Measurements from ENCODE around the gene ZNF100.
A peak's percentile ranks its signal among the peaks of the same experiment; 100 is the strongest.
"Not testable (repeated sequence)": the region's sequence is repeated elsewhere in the genome, so short reads cannot be mapped to it uniquely, and the experiment has no call there.

Gene ZNF100

GRCh38 chr19:21767065-21767800 is at the start of gene ZNF100:
ZNF100 (minus strand) TSS chr19:21767579; CDS start chr19:21767429, 150 bp downstream.
- peak; percentile 95 for DNase-seq

- no peak for DNase-seq
These were observed 45.1 kb upstream of the ZNF100 start for GRCh38 chr19:21812448-21812847.

GRCh38 chr19:21808400-21809000 is 41.1 kb upstream of the ZNF100 start:
- not testable (repeated sequence) for DNase-seq

- no peak for DNase-seq
These were observed 22.2 kb upstream of the ZNF100 start for GRCh38 chr19:21789466-21790085.

GRCh38 chr19:21786936-21787335 is 19.6 kb upstream of the ZNF100 start:
- no peak for DNase-seq

GRCh38 chr19:21775792-21776191 is 8.4 kb upstream of the ZNF100 start:
- not testable (repeated sequence) for DNase-seq

GRCh38 chr19:21766705-21767064 is 694 bp downstream of the ZNF100 start:
- DNase-seq, result not testable (repeated sequence)

- no peak for DNase-seq
These were observed 2.2 kb downstream of the ZNF100 start for GRCh38 chr19:21765151-21765550.

GRCh38 chr19:21761547-21761946 is 5.8 kb downstream of the ZNF100 start:
- DNase-seq, result not testable (repeated sequence)

- no peak for DNase-seq
These were observed 9.1 kb downstream of the ZNF100 start for GRCh38 chr19:21758296-21758695.

GRCh38 chr19:21755555-21755954 is 11.8 kb downstream of the ZNF100 start:
- not testable (repeated sequence) for DNase-seq

- no peak for DNase-seq
These were observed 16.0 kb downstream of the ZNF100 start for GRCh38 chr19:21751384-21751783.

GRCh38 chr19:21750586-21751128 is 16.7 kb downstream of the ZNF100 start:
- no peak for DNase-seq

- no peak for DNase-seq
These were observed 18.3 kb downstream of the ZNF100 start for GRCh38 chr19:21749090-21749489.

GRCh38 chr19:21748088-21748487 is 19.3 kb downstream of the ZNF100 start:
- no peak for DNase-seq

- DNase-seq, result no peak
These were observed 26.8 kb downstream of the ZNF100 start for GRCh38 chr19:21740559-21740958.

GRCh38 chr19:21726942-21727747 is 40.2 kb downstream of the ZNF100 start:
- DNase-seq, result not testable (repeated sequence)

GRCh38 chr19:21713761-21714160 is 53.6 kb downstream of the ZNF100 start:
- no peak for DNase-seq

- no peak for DNase-seq
These were observed 57.9 kb downstream of the ZNF100 start for GRCh38 chr19:21709464-21709863.

GRCh38 chr19:21707878-21708277 is 59.5 kb downstream of the ZNF100 start:
- not testable (repeated sequence) for DNase-seq

GRCh38 chr19:21707065-21707464 is 60.3 kb downstream of the ZNF100 start:
- no peak for DNase-seq

- DNase-seq, result no peak
These were observed 62.0 kb downstream of the ZNF100 start for GRCh38 chr19:21705393-21705792.

GRCh38 chr19:21704320-21704719 is 63.1 kb downstream of the ZNF100 start:
- no peak for DNase-seq

Data from NCI-H524 (cell line).